Measurements from ENCODE around the gene SBF1.
A peak's percentile ranks its signal among the peaks of the same experiment; 100 is the strongest.

The SBF1 gene

DNA sequence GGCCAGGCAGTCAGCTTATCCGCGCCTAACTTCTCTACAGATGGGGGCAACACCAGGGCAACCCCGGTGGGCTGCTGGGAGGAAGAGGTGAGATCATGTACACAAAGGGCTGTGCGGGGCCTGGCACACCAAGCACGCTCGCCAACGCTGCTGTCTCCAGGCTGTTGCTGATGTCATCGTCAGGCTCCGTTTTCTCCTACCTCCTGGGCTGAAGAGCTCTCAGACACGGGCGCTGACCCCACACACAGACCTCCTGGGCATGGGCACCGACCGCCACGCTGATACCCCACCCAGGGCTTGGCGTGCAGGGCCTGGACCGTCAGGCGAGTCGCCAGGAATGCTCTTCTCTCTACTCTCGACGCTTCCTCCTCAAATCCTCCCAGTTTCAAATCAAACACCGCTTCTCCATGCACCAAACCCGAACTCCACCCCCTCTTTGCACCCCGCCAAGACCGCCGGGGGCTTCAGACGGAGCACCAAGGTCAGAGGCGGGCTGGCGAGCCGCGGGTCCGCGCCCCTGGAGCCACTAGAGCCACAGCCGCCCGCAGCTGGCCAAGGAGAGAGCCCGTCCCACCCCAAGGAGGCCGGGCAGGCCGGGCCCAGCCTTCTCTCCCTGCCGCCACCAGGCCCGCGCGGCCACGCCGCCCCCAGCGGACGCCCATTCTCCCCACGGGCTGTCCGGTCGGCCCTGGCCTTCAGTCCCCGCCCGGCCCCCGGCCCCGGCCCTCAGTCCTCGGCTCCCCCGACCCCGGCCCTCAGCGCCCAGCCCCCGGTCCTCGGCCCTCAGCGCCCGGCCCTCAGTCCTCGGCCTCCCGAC, 772 bp downstream of the SBF1 start:
- TF ChIP-seq, protein P1, sequence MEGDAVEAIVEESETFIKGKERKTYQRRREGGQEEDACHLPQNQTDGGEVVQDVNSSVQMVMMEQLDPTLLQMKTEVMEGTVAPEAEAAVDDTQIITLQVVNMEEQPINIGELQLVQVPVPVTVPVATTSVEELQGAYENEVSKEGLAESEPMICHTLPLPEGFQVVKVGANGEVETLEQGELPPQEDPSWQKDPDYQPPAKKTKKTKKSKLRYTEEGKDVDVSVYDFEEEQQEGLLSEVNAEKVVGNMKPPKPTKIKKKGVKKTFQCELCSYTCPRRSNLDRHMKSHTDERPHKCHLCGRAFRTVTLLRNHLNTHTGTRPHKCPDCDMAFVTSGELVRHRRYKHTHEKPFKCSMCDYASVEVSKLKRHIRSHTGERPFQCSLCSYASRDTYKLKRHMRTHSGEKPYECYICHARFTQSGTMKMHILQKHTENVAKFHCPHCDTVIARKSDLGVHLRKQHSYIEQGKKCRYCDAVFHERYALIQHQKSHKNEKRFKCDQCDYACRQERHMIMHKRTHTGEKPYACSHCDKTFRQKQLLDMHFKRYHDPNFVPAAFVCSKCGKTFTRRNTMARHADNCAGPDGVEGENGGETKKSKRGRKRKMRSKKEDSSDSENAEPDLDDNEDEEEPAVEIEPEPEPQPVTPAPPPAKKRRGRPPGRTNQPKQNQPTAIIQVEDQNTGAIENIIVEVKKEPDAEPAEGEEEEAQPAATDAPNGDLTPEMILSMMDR (conservative IDR thresholded peaks at IDR 0.05): no peak
- peak overlapping the region; percentile 63 for H3K27ac ChIP-seq

DNA sequence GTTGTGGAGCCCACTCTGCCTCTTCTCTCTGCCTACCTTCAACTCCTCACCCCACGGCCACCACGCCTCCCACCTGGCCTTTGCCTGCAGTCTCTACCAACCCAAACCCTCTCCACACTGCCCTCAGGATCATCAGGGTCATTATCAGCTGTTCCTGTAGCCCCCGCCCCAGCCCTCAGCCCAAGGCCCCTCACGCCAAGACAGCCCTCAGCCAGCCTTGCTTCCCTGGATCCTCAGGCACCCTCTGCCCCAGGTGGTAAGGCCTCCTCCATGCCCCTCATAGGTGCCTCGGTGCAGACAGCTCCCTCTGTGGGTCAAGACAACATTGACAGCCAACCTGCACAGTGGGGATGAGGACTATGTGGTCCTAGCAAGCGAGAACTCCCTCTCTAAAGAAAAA, 1.7 kb downstream of the SBF1 start:
- H3K27ac ChIP-seq: no peak overlapping the region
- TF ChIP-seq, protein P1 (conservative IDR thresholded peaks at IDR 0.05): peak; percentile 50

DNA sequence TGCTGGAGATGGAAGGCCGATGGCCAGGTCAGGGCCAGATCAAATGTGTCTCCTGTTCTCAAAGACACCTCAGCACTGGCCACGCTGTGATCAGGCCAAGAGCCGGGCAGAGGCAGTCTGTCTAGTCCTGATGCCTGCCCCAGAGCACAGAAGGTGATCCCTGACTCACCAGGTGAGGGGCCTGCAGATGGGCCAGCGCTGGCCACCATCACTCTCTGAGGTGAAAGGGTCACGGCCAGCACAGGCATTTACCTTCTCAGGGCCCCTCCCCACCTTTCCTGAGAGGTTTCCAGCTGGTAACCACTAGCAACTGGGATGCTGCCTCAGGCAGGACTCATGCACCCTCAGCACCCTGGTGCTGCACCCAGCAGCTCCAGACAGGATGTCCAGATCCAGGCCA, 2.9 kb downstream of the SBF1 start:
- TF ChIP-seq, protein P1 (conservative IDR thresholded peaks at IDR 0.05): no peak
- H3K27ac ChIP-seq: no peak overlapping the region

DNA sequence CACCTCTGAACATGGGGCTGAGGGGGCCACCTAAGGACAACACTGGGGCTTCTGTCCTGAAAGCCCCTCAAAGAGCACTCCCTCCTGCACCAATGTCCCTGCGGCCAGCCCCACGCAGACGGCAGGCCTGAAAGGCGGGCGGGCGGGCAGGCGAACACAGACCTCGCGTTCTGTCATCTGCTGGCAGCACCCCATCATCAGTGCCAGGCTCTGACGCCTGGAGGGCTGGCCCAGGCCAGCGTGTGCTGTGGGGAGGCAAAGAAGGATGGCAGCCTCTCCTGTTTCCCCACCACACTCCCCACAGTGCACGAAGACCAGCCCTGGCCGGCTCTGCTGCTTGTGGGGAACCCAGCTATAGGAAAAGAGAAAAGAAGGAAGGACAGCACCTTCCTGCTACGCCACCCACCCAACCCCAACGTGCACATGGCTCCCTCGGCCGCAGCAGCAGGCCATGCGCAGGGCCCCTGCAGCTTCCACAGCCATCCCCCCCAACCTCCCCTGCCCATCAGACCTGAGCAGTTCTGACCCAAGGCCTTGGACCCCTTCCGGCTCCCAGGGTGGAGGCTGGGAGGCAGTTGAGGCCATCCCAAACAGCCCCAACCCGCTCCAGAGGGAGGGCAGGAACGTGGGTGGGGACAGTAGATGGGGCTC, 3.5 kb downstream of the SBF1 start:
- TF ChIP-seq, protein P1 (conservative IDR thresholded peaks at IDR 0.05): no peak
- H3K27ac ChIP-seq: no peak overlapping the region

DNA sequence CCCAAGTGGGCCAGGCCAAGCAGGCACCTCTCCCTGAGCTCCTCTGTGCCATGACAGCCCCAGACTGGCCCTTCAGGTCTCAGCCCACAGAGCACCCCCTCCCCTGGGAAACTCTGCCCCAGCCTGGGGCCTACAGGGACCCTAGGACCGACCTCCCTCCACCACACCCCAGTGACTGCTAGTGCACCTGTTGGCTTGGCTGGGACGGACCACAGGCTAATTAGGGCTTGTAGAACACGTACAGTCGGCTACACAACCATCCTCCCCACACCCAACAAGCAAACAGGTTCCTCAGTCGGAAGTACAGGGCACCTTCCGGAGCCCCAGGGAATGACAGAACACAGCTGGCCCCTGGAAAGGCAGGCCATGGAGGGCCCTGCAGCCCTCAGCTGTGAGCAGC, 4.3 kb downstream of the SBF1 start:
- H3K27ac ChIP-seq: no peak overlapping the region
- TF ChIP-seq, protein P1 (conservative IDR thresholded peaks at IDR 0.05): no peak

DNA sequence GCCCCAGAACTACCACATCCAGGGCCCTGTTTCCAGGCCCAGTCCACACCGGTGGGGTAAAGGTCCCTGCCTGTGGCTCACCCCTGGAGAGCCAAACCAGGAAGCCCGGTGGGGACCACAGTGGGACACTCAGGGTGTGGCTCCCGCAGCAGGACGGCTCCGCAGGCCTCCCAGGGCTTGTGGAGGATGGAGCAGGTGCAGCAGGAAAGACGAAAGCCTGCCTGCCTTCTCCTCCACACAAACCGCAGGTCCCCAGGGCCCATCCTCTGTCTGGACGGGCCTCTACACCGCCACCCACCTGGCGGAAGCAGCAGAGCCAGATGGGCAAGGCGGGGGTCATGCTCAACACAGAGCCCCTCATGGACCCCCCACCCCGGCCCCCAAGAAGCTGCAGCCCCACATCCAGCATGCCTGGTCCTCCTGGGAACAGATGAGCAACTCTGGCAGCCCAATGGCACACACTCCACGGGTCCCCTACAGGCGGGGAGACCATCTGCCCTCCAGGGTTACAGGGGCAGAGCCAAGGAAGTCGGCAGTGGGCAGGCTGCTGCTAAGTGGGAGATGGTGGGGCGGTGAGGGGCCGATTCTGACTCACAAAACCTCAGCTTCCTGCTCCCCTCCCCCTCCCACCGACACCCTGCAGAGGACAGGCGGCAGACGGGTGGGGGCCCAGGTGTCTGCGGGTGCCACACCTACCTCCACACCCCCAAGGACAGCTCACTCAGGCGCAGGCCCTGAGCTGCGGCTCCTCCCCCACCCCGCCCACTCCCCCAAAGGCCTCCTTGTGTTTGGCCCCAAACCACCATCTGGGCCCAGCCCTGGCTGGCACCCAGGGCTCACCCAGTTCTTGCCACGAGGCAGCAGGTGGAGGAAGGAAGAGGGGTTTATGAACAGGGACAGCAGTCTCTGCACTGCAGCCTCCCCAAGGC, 5.2 kb downstream of the SBF1 start:
- TF ChIP-seq, protein P1 (conservative IDR thresholded peaks at IDR 0.05): no peak
- no peak overlapping the region for H3K27ac ChIP-seq

DNA sequence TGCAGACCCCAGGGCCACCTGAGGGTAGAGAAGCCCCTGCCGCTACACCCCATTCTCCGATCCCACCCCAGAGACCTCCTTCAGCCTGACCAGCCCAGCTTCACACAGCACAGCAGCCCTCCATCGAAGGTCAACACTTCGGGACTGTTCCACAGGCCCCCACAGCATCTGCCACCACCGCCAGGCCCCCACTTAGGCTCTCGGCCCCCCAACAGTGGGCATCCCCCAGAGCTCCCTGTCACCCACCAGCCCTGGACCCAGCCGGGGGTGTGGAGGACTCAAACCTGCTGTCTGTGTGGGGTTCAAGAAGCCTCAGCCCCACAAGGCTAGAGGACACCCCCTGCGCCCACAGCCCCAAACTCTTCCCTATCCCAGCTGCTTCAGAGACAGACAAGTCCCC, 6.2 kb downstream of the SBF1 start:
- no peak overlapping the region for H3K27ac ChIP-seq
- TF ChIP-seq, protein P1 (conservative IDR thresholded peaks at IDR 0.05): no peak

All from VCaP (cell line).